Fibroblast of upper back skin (primary cell): Measurements from ENCODE around the gene CEBPE.

Experiments used
- DNase-seq: peaks from one replicate; pipeline ENCODE4 v3.0.0-alpha.2; 2013

The CEBPE gene

GRCh38 chr14:23101986-23102625 is 16.9 kb downstream of the CEBPE start:
- no peak for DNase-seq

- no peak for DNase-seq
Observed at GRCh38 chr14:23101213-23101970, 17.7 kb downstream of the CEBPE start.

GRCh38 chr14:23099212-23099861 is 19.7 kb downstream of the CEBPE start:
- DNase-seq: no peak

GRCh38 chr14:23097786-23098185 is 21.3 kb downstream of the CEBPE start:
- DNase-seq: no peak

GRCh38 chr14:23095196-23096108 is 23.6 kb downstream of the CEBPE start, which contains the start of gene C14orf119:
Gene C14orf119, plus strand, starts transcription at chr14:23095505. Its CDS starts 2,154 bp downstream, at chr14:23097659.
- DNase-seq: peak; percentile 100

- peak; percentile 91 for DNase-seq
Observed at GRCh38 chr14:23094666-23095195, 24.3 kb downstream of the CEBPE start, which contains the start of gene ACIN1. Gene ACIN1, minus strand, starts transcription at chr14:23095136. Its CDS starts 24 bp downstream, at chr14:23095112.

- DNase-seq: no peak
Observed at GRCh38 chr14:23093991-23094665, 24.9 kb downstream of the CEBPE start.

- no peak for DNase-seq
Observed at GRCh38 chr14:23093526-23093925, 25.5 kb downstream of the CEBPE start.

GRCh38 chr14:23093104-23093503 is 26.0 kb downstream of the CEBPE start:
- DNase-seq: no peak

GRCh38 chr14:23091294-23092225 is 27.5 kb downstream of the CEBPE start:
- DNase-seq: no peak

- no peak for DNase-seq
Observed at GRCh38 chr14:23090254-23090636, 28.8 kb downstream of the CEBPE start.

GRCh38 chr14:23089498-23090253 is 29.4 kb downstream of the CEBPE start:
- DNase-seq: no peak

- no peak for DNase-seq
Observed at GRCh38 chr14:23086565-23086964, 32.5 kb downstream of the CEBPE start.

GRCh38 chr14:23085458-23085857 is 33.6 kb downstream of the CEBPE start:
- no peak for DNase-seq

- no peak for DNase-seq
Observed at GRCh38 chr14:23080474-23080873, 38.6 kb downstream of the CEBPE start.

GRCh38 chr14:23079716-23080115 is 39.3 kb downstream of the CEBPE start:
- peak; percentile 49 for DNase-seq

GRCh38 chr14:23078692-23079116 is 40.4 kb downstream of the CEBPE start:
- DNase-seq: peak; percentile 86

GRCh38 chr14:23077962-23078361 is 41.1 kb downstream of the CEBPE start:
- DNase-seq: peak; percentile 7

- DNase-seq: no peak
Observed at GRCh38 chr14:23076785-23077408, 42.2 kb downstream of the CEBPE start.
